GM20431 (cell line): ENCODE data around the gene KIF3B.
"Not testable (repeated sequence)": the region's sequence is repeated elsewhere in the genome, so short reads cannot be mapped to it uniquely, and the experiment has no call there.

Source experiments
- in situ Hi-C: fragments of 300-500 bp; cut with MseI, MboI; formaldehyde crosslinking; loops from one replicate; pipeline ENCODE4 v1.15.0; 2020; ENCODE audit warnings: low sequenced_read_pairs; ENCODE audit not compliant: unreplicated experiment

KIF3B gene

DNA sequence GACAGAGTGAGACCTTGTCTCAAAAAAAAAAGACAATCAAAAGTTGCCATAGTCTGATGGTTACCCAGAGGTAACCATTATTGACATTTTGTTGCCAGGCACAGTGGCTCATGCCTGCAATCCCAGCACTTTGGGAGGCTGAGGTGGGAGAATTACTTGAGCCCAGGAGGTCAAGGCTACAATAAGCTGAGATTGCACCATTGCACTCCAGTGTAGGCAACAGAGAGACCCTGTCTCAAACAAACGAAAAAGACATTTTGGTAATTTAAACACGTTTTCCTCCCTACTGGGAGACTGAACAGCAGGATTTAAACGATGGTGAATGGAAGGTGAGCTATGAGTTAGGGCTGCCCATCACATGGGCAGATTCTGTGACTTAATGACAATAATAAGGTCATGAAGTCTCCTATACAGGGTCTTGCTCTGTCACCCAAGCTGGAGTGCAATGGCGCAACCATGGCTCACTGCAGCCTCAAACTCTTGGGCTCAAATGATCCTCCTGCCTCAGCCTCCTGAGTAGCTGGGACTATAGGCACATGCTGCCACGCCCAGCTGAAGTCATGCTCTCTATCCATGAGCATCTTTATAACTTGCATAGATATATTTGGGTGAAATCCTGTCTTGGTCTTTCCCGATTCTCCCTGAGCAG lies 76.5 kb downstream of the KIF3B start:
- in situ Hi-C loops = no loop called here

- in situ Hi-C loops = no loop called here
Observed at GRCh38 chr20:32354592-32355416, 77.4 kb downstream of the KIF3B start.

DNA sequence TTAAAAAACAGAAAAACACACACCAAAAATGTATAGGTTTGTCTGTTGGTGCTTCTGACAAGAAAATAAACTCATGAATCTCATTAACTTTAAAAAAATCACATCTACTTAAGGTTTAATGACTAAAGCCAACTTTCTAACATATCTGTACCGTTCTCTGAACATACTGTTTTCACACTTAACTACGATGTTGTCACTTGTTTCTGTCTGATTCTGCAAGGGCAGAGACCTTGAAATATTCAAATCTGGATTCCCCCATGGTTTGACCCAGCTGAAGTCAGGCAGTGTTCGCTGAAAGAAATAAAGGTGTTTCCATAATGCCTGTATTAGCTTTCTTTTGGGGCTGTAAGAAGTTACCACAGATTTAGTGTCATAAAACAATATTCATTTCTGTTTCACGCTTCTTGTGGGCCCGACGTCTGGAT lies 78.0 kb downstream of the KIF3B start:
- in situ Hi-C loops = no loop called here

GRCh38 chr20:32355907-32356621 lies 78.6 kb downstream of the KIF3B start:
- in situ Hi-C loops = not testable (repeated sequence)

DNA sequence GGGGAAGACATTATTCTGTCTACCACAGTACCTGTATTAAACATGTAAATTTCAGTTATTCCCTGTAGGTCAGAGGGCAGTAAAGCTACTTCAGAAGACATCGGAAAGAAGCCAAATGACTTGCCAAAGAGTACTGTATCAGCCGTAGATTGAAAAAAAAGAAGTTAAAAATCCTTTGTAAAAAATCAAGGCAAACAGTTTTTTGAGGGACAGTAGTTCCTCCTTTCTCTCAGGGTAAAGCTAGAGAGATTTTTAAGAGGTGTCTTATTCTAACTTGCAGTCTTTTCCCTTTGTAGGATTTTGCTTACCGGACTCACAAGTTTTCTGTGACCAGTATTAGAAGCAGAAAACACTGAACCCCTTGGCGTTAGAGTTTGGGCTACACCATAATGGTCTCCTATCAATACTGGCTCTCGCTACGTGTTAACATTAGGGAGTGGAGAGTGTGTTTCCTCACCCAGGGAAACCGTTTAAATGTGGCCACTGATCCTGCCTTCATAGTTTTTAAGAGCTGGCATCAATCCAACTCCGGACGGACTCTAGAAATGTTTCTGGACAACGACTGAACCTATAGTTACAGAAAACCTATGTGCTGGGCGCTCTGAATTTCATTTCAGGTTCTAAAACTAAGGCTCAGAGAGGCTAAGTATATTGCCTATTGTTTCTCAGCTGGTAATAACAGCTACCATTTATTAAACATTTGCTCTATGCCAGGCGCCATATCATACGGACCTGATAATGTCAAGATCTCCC lies 79.3 kb downstream of the KIF3B start:
- in situ Hi-C loops = no loop called here

- in situ Hi-C loops = no loop called here
Observed at GRCh38 chr20:32357375-32357868, 80.0 kb downstream of the KIF3B start.

- in situ Hi-C loops = no loop called here
Observed at GRCh38 chr20:32357869-32358631, 80.6 kb downstream of the KIF3B start, which contains the start of gene ASXL1. Gene ASXL1, plus strand, starts transcription at chr20:32358331. Its CDS starts 445 bp downstream, at chr20:32358776.

- in situ Hi-C loops = no loop called here
Observed at GRCh38 chr20:32358632-32358882, 81.1 kb downstream of the KIF3B start.

GRCh38 chr20:32358883-32359632 lies 81.6 kb downstream of the KIF3B start:
- in situ Hi-C loops = no loop called here

DNA sequence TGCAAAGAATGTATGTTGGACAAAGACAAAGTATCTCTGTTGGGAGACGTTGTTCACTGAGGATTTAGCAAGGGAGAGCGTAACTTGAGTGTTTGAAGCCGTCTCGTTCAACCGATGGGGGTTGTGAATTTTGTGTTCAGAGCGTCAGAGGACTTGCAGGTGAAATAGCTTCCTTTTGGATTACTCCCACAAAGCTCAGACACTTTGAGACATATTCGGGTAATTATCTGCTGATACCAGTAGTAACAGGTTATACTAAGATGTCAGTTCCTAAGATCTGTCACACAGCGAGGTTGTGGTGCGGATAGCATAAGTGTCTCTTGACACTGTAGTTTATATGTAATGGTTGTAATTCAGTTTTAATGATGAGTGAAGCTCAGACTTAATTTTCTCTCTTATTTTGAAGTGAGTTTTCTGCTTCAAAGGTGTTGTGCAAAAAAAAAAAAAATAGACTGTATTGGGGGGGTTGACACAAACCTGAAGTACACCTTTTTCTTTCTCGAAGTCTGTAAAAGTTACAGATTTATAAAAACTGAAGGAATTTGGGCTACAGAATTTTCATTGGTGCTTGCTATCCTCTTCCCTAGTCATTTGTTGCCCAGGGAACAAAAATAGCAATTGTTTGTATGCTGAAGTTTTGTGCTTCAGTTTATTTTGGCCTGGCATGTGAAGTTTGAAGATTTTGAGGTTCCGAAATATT lies 82.3 kb downstream of the KIF3B start:
- in situ Hi-C loops = no loop called here

- in situ Hi-C loops = no loop called here
Observed at GRCh38 chr20:32360333-32360634, 82.8 kb downstream of the KIF3B start.

DNA sequence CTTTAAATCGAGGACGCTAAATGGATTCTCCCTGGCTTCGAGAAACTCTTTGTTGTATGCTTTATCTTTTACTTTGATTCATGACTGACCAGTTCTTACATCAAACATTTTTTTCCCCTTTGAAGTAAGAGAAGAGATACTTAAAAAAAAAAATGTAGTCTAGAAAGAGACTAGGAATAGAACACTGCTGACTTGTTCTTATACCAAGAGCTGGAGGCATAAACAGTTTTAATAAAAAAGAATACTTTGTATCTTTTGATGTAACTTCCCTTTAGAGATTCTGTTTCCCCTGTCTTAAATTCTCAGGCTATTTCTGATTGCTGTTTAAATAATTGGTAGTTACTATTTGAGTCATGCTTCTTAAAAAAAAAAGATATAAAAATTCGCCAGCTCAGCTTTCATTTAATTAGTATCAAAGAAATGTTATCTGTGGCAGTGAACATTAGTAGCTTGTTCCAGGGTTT lies 85.5 kb downstream of the KIF3B start:
- in situ Hi-C loops = no loop called here

- in situ Hi-C loops = no loop called here
Observed at GRCh38 chr20:32363492-32363891, 86.0 kb downstream of the KIF3B start.

GRCh38 chr20:32364554-32365208 lies 87.2 kb downstream of the KIF3B start:
- in situ Hi-C loops = no loop called here

DNA sequence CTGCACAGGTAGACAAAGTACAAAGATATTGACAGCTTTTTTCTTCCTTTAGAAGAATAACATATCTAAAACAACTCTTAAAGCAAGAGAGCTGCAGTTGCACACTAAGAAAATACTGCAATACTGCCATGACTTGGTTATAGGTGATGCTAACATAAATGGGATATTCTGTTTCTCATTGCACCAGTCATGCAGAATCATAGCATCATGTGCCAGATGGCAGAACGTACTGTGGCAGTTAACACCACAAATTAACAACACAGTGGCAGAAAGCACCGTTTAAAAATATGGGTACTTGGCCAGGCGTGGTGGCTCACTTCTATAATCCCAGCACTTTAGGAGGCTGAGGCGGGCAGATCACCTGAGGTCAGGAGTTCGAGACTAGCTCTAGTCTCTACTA lies 88.1 kb downstream of the KIF3B start:
- in situ Hi-C loops = no loop called here

DNA sequence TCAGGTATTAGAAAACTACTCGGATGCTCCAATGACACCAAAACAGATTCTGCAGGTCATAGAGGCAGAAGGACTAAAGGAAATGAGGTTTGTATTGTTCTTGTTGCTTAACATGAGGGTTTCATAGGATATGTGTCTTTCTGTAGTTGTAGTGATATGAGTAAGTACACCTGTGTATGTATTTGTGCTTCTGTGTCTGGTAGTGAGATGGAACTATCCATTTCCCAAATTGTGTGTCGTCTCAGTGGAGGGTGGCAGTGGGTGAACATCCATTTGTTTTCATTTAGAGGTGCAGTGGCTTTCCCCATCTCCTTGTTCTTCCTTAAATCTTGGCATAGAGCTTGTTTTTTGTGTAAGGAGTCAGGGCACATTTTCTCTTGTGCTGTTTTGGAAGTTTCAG lies 88.9 kb downstream of the KIF3B start:
- in situ Hi-C loops = no loop called here

DNA sequence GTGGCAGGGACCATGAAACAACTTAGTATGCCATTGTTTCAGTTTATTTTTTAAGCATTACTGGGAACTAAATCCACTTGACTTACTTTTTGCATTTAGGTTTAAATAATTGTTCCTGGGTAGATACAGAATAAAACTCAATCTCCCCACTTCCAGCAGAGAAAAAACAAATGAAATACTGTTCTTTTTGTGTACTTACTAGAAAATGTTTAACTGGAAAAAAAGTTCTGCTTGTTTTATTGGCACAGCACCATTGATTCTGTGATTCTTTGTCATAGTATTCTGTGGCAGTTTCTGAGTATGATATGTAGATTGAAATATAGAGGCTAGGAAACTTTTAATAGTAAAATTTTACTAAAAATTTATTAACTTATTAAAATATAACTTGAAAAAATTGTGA lies 90.9 kb downstream of the KIF3B start:
- in situ Hi-C loops = no loop called here

DNA sequence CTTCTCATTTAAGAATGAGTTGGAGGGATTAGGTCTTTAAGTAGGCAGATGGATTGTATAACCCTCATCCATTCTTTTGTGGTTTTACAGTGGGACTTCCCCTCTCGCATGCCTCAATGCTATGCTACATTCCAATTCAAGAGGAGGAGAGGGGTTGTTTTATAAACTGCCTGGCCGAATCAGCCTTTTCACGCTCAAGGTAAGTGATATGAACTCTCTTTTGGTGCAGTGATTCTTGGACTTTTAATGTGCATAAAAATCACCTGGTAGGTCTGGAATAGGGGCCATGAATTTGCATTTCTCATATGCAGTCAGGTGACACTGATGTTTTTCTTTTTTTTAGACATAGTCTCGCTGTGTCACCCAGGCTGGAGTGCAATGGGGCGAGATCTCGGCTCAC lies 91.5 kb downstream of the KIF3B start:
- in situ Hi-C loops = no loop called here
